IPS-NIHi11 (cell line): Measurements from ENCODE around the gene MAP3K15.

Experiments used
- DNase-seq: peaks from one replicate; pipeline ENCODE4 v3.0.0; 2012; ENCODE audit warnings: mixed read lengths, low spot score

The MAP3K15 gene

DNA sequence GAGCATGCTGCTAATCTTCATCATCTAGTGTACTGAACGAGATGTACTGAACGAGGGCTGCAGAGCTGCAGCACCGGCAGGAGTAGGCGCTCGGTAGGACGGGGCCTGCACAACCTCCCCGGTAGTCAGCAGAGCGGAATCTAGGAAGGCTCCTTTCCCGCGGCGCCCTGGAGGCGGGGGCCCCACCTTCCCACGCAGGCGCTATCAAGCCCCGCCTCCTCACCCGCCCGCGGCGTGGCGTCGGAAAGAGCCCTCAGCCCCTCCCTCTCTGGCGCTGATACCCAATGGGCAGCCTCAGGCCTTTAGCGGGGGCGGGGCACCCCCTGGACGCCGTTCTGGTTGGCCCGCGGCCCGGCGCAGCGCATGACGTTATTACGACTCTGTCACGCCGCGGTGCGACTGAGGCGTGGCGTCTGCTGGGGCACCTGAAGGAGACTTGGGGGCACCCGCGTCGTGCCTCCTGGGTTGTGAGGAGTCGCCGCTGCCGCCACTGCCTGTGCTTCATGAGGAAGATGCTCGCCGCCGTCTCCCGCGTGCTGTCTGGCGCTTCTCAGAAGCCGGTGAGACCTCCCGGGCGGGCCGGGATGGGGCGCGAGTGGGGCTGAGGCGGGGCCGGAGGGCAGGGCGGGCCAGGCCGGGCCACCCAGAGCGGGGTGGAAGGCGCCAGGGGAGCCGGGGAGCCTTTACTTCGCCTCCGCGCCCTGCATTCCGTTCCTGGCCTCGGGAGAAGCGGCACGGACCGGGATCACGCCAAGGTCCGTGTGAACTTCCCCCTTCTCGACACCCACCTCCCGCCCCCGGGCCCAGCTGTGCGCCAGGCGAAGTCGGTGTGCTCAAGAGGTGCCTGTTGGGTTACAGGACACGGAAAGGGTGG lies 171.5 kb downstream of the MAP3K15 start, which contains the start of gene PDHA1:
PDHA1 (plus strand) TSS at position 393 of the 874 bp plus-strand sequence; CDS start at position 504, 111 bp downstream.
- DNase-seq: peak; percentile 92

DNA sequence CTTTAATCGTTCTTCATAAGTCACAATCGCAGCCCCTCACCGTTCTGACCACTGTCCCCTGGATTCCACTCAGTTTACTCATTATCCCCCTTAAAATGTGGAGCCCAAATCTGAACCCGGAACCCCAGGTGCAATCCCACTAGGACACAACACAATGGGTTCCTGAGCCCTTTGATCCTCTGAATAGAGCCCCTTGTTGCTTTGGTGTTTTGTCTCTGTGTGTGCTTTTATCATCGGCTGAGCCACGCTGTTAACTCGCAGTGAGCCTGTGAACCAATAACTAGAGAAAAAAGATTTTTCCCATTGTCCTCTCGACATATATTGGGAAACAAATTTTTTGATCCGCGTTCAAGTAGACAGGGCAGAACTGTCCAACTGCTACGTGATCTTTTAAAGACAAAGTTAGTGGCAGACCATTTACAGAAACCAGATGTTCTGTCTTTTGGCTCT lies 172.2 kb downstream of the MAP3K15 start:
- no peak for DNase-seq

- DNase-seq: no peak
Measured at GRCh38 chrX:19342331-19342906, 172.9 kb downstream of the MAP3K15 start.

GRCh38 chrX:19334945-19335626 lies 180.2 kb downstream of the MAP3K15 start:
- peak; percentile 53 for DNase-seq

DNA sequence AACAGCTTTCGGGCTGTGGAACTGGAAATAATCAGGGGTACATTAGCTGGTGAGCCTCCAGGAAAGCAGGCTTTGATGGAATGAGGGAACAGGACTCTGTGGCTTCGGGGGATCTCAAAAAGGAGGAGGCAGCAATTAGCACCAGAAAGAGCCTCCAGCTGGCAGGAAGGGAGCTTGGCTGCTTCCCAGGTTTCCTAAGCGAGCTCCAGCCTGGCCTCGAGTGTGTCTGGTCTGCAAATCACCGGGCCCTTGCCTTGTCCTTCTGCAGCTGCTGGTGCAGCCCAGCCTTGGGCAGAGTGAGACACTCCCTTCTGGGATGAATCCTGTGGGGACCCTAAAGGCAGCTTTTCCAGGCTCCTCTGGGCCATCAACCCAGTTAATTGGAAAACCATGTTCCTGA lies 182.3 kb downstream of the MAP3K15 start:
- DNase-seq: no peak

DNA sequence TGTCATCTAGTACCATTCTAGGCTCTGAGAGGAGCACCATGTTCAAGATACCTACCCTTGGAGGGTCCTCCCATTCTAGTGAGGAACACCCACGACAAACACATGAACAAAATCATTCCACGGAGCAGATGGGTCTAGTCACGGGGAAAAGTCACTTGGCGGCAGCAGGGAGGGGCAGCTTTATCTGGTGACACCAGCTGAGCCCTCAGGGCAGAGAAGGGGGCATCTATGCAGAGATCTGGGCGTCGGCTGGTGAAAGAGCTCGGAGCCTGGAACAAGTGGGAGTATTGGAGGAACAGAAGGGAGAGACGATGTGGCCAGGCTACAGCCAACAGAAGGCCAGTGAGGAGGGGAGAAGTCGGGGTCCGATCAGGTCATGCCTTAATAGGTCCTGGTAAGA lies 183.5 kb downstream of the MAP3K15 start:
- no peak for DNase-seq

- no peak for DNase-seq
Measured at GRCh38 chrX:19326567-19326966, 188.7 kb downstream of the MAP3K15 start.
